ENCODE measurements around the gene UBE2J1.

DNA sequence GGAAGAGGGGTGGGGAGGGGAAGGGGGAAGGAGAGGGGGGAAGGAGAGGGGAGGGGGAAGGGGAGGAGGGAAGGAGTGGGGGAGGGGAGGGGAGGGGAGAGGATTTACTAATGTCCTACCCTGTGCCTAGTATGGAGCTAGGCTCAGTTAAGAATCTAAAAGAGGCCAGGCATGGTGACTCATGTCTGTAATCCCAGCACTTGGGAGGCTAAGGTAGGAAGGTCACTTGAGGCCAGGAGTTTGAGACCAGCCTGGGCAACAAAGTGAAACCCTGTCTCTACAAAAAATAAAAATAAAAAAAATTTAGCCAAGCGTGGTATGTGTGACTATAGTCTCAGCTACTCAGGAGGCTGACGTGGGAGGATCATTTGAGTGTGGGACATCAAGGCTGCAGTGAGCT is 13.0 kb downstream of the UBE2J1 start:
- TF ChIP-seq POLR2AphosphoS5 (IDR thresholded peaks at IDR 0.05; ENCODE audit: low read depth, low read length) (no peak), POLR2A (IDR thresholded peaks at IDR 0.05; ENCODE audit: low read depth, low read length) (no peak), TAF1 (IDR thresholded peaks at IDR 0.05; ENCODE audit: low read depth, low read length) (no peak), PAX5 (IDR thresholded peaks at IDR 0.05; ENCODE audit: insufficient read depth, low read length, severe bottlenecking) (no peak), POU2F2 (IDR thresholded peaks at IDR 0.05; ENCODE audit: low read depth, low read length) (no peak), SPI1 (IDR thresholded peaks at IDR 0.05; ENCODE audit: low read depth, low read length) (no peak)
